Keratinocyte (primary cell): ENCODE measurements around the gene LAD1. TPM values are rescaled to one million over a fixed set of nuclear protein-coding genes. Genes with fewer than 3 reads are reported as not detected.

Source experiments
- DNase-seq: peaks from one replicate; pipeline ENCODE4 v3.0.0-alpha.2; 2011; ENCODE audit warnings: low read depth, missing footprints, low spot score
- FAIRE-seq: peaks from 2 replicates; lab custom pipeline; 2011; peaks lifted over from hg19 to GRCh38; lab: Jason Lieb, UNC
- H2AFZ ChIP-seq: 2 replicates; pipeline ENCODE4 v1.6.0; 2012; ENCODE audit warnings: low read length, control low read depth, inconsistent platforms; ENCODE audit not compliant: control insufficient read depth
- H3K27ac ChIP-seq: 2 replicates; pipeline ENCODE4 v1.5.1; 2011; ENCODE audit warnings: low read length; ENCODE audit not compliant: control insufficient read depth, insufficient read depth
- H3K27me3 ChIP-seq: 3 replicates; pipeline ENCODE4 v1.6.0; 2011; ENCODE audit warnings: low read length; ENCODE audit not compliant: control insufficient read depth, insufficient read depth; ENCODE audit errors: extremely low read depth
- H3K36me3 ChIP-seq, 2 experiments: 2 replicates in 1 of 2; 3 replicates in 1 of 2; pipeline ENCODE4 v1.5.1; 2011; ENCODE audit warnings: low read length in 2 of 2, mild to moderate bottlenecking in 1 of 2; ENCODE audit not compliant: control insufficient read depth in 2 of 2, insufficient read depth in 2 of 2; ENCODE audit errors: extremely low read depth in 1 of 2
- H3K4me1 ChIP-seq: 3 replicates; pipeline ENCODE4 v1.5.1; 2011; ENCODE audit warnings: low read length; ENCODE audit not compliant: control insufficient read depth, insufficient read depth; ENCODE audit errors: extremely low read depth
- H3K4me2 ChIP-seq: 3 replicates; pipeline ENCODE4 v1.6.0; 2011; ENCODE audit warnings: low read depth, low read length; ENCODE audit not compliant: control insufficient read depth, insufficient read depth; ENCODE audit errors: extremely low read depth
- H3K4me3 ChIP-seq, 3 experiments: fragments of 200-600 bp in 1 of 3; sonication (generic) in 1 of 3; 2 replicates in 2 of 3; 3 replicates in 1 of 3; pipeline ENCODE4 v1.5.1; 2011 to 2016; ENCODE audit warnings: low read length in 3 of 3, mild to moderate bottlenecking in 3 of 3, control low read depth in 2 of 3, inconsistent platforms in 1 of 3, low read depth in 1 of 3, mixed read lengths in 1 of 3, mixed run types in 1 of 3, moderate library complexity in 1 of 3; ENCODE audit not compliant: control insufficient read depth in 2 of 3, insufficient read depth in 2 of 3; ENCODE audit errors: extremely low read depth in 1 of 3
- H3K79me2 ChIP-seq: 2 replicates; pipeline ENCODE4 v1.6.0; 2012; ENCODE audit warnings: low read length; ENCODE audit not compliant: control insufficient read depth, insufficient read depth
- H3K9ac ChIP-seq: 3 replicates; pipeline ENCODE4 v1.6.0; 2011; ENCODE audit warnings: low read length; ENCODE audit not compliant: control insufficient read depth, insufficient read depth; ENCODE audit errors: extremely low read depth
- H3K9me1 ChIP-seq: 3 replicates; pipeline ENCODE4 v1.6.0; 2011; ENCODE audit warnings: low read length; ENCODE audit not compliant: control insufficient read depth, insufficient read depth; ENCODE audit errors: extremely low read depth
- H3K9me3 ChIP-seq: 2 replicates; pipeline ENCODE4 v1.5.1; 2012; ENCODE audit warnings: low read depth, low read length; ENCODE audit not compliant: control insufficient read depth
- H4K20me1 ChIP-seq: 3 replicates; pipeline ENCODE4 v1.6.0; 2011; ENCODE audit warnings: low read length; ENCODE audit not compliant: control insufficient read depth, insufficient read depth; ENCODE audit errors: extremely low read depth
- CTCF ChIP-seq, 3 experiments: IDR thresholded peaks in 1 of 3; conservative IDR thresholded peaks in 1 of 3; optimal IDR thresholded peaks in 1 of 3; 2 replicates in 2 of 3; 3 replicates in 1 of 3; pipeline versions ENCODE3 to v1.5.1; 2011; ENCODE audit warnings: low read length in 3 of 3, mild to moderate bottlenecking in 3 of 3, moderate library complexity in 2 of 3, control low read depth in 1 of 3, inconsistent platforms in 1 of 3; ENCODE audit not compliant: insufficient read depth in 2 of 3; ENCODE audit errors: extremely low read depth in 1 of 3
- EZH2 ChIP-seq: IDR thresholded peaks from one replicate; pipeline ENCODE4 v1.6.1; 2012; ENCODE audit warnings: inconsistent platforms, mild to moderate bottlenecking, low read length, moderate library complexity
- dilution Hi-C: fragments of 300-500 bp; cut with MboI; formaldehyde crosslinking; loops from one replicate; pipeline ENCODE4 v1.7.0; 2020; ENCODE audit warnings: low sequenced_read_pairs; ENCODE audit not compliant: extremely low pct_ligation_motif_present
- polyA plus RNA-seq, 5 experiments: library from polyadenylated mRNA; depleted of rRNA in 3 of 5; stranded (reverse) in 3 of 5; stranded (forward) in 1 of 5; unstranded in 1 of 5; fragments of >200 nt; gene quantifications; 1 replicate in 1 of 5; 2 replicates in 3 of 5; 3 replicates in 1 of 5; pipeline versions ENCODE4 v1.2.1 to v1.2.3, GENCODE V29; 2011 to 2012; ENCODE audit warnings: missing spikeins in 2 of 5, low read depth in 1 of 5, low replicate concordance in 1 of 5

The LAD1 gene
- polyA plus RNA-seq, 1 donor (not counting 4 experiments of a cell fraction or from before 2014, with no cell fraction given) = 82.9 TPM

- peaks cover 16% of the 10 kb centered on the region for H3K4me1 ChIP-seq
- FAIRE-seq (no peak), DNase-seq (no peak)
- peaks cover 15% of the 10 kb centered on the region for H3K27me3 ChIP-seq
- H3K27ac ChIP-seq = no peak overlapping the region
- dilution Hi-C loops = no loop called here
- no peaks in the 10 kb centered on the region for H3K9me3 ChIP-seq
- H3K9me1 ChIP-seq = peaks cover 3% of the 10 kb centered on the region
- H3K9ac ChIP-seq = no peak overlapping the region
- peaks cover 0 to 2% of the 10 kb centered on the region in 2 experiments for H3K36me3 ChIP-seq
- H3K4me2 ChIP-seq = no peak overlapping the region
- H3K79me2 ChIP-seq = no peaks in the 10 kb centered on the region
- no peak overlapping the region for H3K4me3 ChIP-seq
- H2AFZ ChIP-seq = no peak overlapping the region
- no peak for TF ChIP-seq EZH2
- TF ChIP-seq CTCF (optimal IDR thresholded peaks at IDR 0.05 in 1 of 3, IDR thresholded peaks at IDR 0.05 in 1 of 3, conservative IDR thresholded peaks at IDR 0.05 in 1 of 3; ENCODE audit: extremely low read depth in 1 of 3, insufficient read depth in 2 of 3, low read length in 3 of 3) = no peak
- no peaks in the 10 kb centered on the region for H4K20me1 ChIP-seq
Observed at GRCh38 chr1:201405484-201405831, 6.3 kb upstream of the LAD1 start.

- DNase-seq (no peak), FAIRE-seq (no peak)
- TF ChIP-seq CTCF (optimal IDR thresholded peaks at IDR 0.05 in 1 of 3, IDR thresholded peaks at IDR 0.05 in 1 of 3, conservative IDR thresholded peaks at IDR 0.05 in 1 of 3; ENCODE audit: extremely low read depth in 1 of 3, insufficient read depth in 2 of 3, low read length in 3 of 3) (no peak), EZH2 (no peak)
- peaks cover 0 to 2% of the 10 kb centered on the region in 2 experiments for H3K36me3 ChIP-seq
- no peaks in the 10 kb centered on the region for H4K20me1 ChIP-seq
- H3K27ac ChIP-seq = no peak overlapping the region
- H3K9ac ChIP-seq = no peak overlapping the region
- H3K4me3 ChIP-seq = no peak overlapping the region
- H3K79me2 ChIP-seq = no peaks in the 10 kb centered on the region
- no peak overlapping the region for H3K4me2 ChIP-seq
- no peak overlapping the region for H2AFZ ChIP-seq
- H3K9me3 ChIP-seq = no peaks in the 10 kb centered on the region
- dilution Hi-C loops = no loop called here
- H3K9me1 ChIP-seq = peaks cover 3% of the 10 kb centered on the region
- peaks cover 14% of the 10 kb centered on the region for H3K27me3 ChIP-seq
- H3K4me1 ChIP-seq = peaks cover 22% of the 10 kb centered on the region
Observed at GRCh38 chr1:201404722-201405483, 5.8 kb upstream of the LAD1 start.
